ENCODE data around the gene TNS3. TPM values are rescaled to one million over a fixed set of nuclear protein-coding genes. Genes with fewer than 3 reads are reported as not detected.
A peak's percentile ranks its signal among the peaks of the same experiment; 100 is the strongest.

TNS3 gene
- polyA plus RNA-seq, 1 of the 3 experiments (the other 2 are of a cell fraction): 72.3 TPM

- no peak for TF ChIP-seq MAX (IDR thresholded peaks at IDR 0.05; ENCODE audit: low read depth)
- TF ChIP-seq GABPA (IDR thresholded peaks at IDR 0.05; ENCODE audit: low read depth): no peak
- TF ChIP-seq MXI1 (IDR thresholded peaks at IDR 0.05; ENCODE audit: low read depth, low read length): no peak
These were observed 43.0 kb downstream of the TNS3 start (continued) for GRCh38 chr7:47538846-47539311.

- CTCF ChIA-PET: interaction anchor here (2.1 to 3.4 kb wide), 3 partner anchors 10 to 281 kb away, joined by 5 to 11 read pairs (median 11); no protein-coding TSS in a partner anchor
These were observed 43.9 kb downstream of the TNS3 start for GRCh38 chr7:47537716-47538675.

More at GRCh38 chr7:47537716-47538675, 43.9 kb downstream of the TNS3 start:
- Histone ChIP-seq H3K9me2 (no peaks in the 10 kb centered on the region), H3K36me3 (replicated peaks in 1 of 2; ENCODE audit: control insufficient read depth in 1 of 2, insufficient read depth in 2 of 2, low read length in 1 of 2) (peaks cover 0 to 8% of the 10 kb centered on the region in 2 experiments), H3K4me2 (peak overlapping the region; percentile 59), H3K79me2 (ENCODE audit: insufficient read depth) (peaks cover 64% of the 10 kb centered on the region), H2AFZ (ENCODE audit: low read depth) (peak overlapping the region; percentile 44; the same call in 1 of the 2 replicates), H3K27me3 (ENCODE audit: insufficient read depth) (no peaks in the 10 kb centered on the region), H3K9me3 (no peaks in the 10 kb centered on the region), H3K4me3 (ENCODE audit: low read depth in 2 of 2, low read length in 1 of 2) (peak overlapping the region; percentile 38 to 49; a peak in 3 of 4 replicates), H3K4me1 (ENCODE audit: control insufficient read depth in 1 of 2, insufficient read depth in 2 of 2, low read depth in 1 of 2, low read length in 1 of 2) (peaks cover 13 to 43% of the 10 kb centered on the region in 2 experiments), H3K9ac (peak overlapping the region; percentile 23; the same call in 1 of the 2 replicates), H4K20me1 (ENCODE audit: insufficient read depth) (no peaks in the 10 kb centered on the region), H3F3A (replicated peaks; ENCODE audit: insufficient read depth) (peaks cover 15% of the 10 kb centered on the region), H3K27ac (ENCODE audit: low read depth in 2 of 2, low read length in 1 of 2) (peak overlapping the region; percentile 30 to 69; a peak in 3 of 4 replicates)
- 87% methylated on average over 17 of the region's 17 CpGs for WGBS (ENCODE audit: low lambda C conversion rate)
- no peak for TF ChIP-seq EP300 (IDR thresholded peaks at IDR 0.05; ENCODE audit: borderline replicate concordance in 1 of 2, low read depth in 1 of 2, low read length in 1 of 2)
- no peak for TF ChIP-seq RCOR1 (IDR thresholded peaks at IDR 0.05; ENCODE audit: low read length)
- TF ChIP-seq NFIC (IDR thresholded peaks at IDR 0.05; ENCODE audit: borderline replicate concordance): no peak
- no peak for TF ChIP-seq IRF3 (IDR thresholded peaks at IDR 0.05; ENCODE audit: low read depth, low read length)
- no peak for TF ChIP-seq REST (IDR thresholded peaks at IDR 0.05; ENCODE audit: low read depth, low read length)
- no peak for TF ChIP-seq GATA2 (CRISPR knock-in tag; IDR thresholded peaks at IDR 0.05)
- TF ChIP-seq TCF12 (IDR thresholded peaks at IDR 0.05): no peak
- no peak for TF ChIP-seq RXRA (IDR thresholded peaks at IDR 0.05; ENCODE audit: borderline replicate concordance, low read depth)
- TF ChIP-seq RAD21 (IDR thresholded peaks at IDR 0.05; ENCODE audit: low read length): no peak
- no peak for TF ChIP-seq EZH2phosphoT487 (IDR thresholded peaks at IDR 0.05; ENCODE audit: borderline replicate concordance, low read depth)
- TF ChIP-seq USF1 (IDR thresholded peaks at IDR 0.05; ENCODE audit: borderline replicate concordance, low read depth): no peak
- no peak for TF ChIP-seq CTCF (IDR thresholded peaks at IDR 0.05)
- TF ChIP-seq CHD2 (IDR thresholded peaks at IDR 0.05; ENCODE audit: low read length, partially characterized antibody): no peak
- POLR2A ChIA-PET: no interaction called here
- DNase-seq: no peak

Measured in SK-N-SH (cell line).